ENCODE results near the gene EFNA4. TPM values are rescaled to one million over a fixed set of nuclear protein-coding genes. Genes with fewer than 3 reads are reported as not detected.

EFNA4 gene
- total and polyA plus RNA-seq, 2 of the 4 experiments (the other 2 are of a cell fraction): 3.8 to 11.8 TPM

DNA sequence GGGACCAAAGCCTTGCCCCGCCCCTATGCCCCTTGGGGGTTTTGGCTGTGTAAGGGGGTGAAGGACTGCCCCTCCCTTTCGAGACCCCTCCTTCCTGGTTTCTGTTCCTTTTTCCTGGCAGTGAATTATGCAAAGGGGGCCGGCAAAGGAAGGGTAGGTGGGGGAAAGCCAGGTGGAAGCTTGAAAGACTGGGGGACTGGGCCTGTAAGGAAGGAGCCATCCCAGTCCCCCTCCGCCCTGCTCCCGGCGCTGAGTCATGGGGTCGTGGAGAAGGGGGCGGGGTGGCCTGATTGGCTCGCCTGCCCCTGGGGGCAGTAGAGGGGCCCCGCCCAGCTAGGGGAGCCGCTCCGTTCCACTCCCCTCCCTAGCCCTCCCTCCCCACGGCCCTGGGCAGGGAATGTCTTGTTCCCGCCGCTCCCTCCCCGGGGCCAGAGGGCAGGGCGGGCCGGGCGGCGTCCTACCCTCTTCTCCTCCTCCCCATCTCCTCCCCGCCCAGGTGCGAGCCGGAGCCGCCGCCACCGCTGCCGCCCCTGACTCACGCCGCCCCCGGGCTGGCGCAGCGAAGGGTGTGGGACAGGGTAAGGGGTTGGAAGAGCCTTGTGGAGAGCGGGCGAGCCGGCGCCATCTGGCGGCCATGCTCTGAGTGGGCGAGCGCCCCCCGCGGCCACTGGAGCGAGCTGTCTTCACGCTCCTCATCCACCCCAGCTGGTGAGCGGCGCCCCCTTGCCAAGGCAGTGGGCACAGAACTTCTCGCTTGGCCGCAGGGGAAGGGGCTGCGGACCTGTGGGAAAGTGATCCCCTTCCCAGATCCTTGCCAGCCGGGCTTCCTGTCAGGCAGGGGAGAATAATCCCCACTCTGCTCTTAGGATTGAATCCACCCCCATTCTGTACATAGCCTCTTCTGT, 46.2 kb upstream of the EFNA4 start:
- Histone ChIP-seq H4K91ac (ENCODE audit: insufficient read depth, low read depth, low read length) (peak overlapping the region; percentile 44), H3K56ac (ENCODE audit: extremely low read depth, insufficient read depth, low read length) (no peak overlapping the region; the same call in 1 of the 2 replicates), H2BK15ac (ENCODE audit: low read depth, low read length) (no peak overlapping the region; the same call in 2 of the 3 replicates), H2AK5ac (ENCODE audit: low read depth, low read length) (peak overlapping the region; percentile 64), H3K9me1 (ENCODE audit: insufficient read depth, low read length) (0 out of 2 replicates have a peak, but pooled peaks cover 2% of the 10 kb centered on the region), H3K4ac (ENCODE audit: low read depth, low read length) (peak overlapping the region; percentile 72), H3K36me3 (ENCODE audit: control insufficient read depth, insufficient read depth, low read length) (peaks cover 22% of the 10 kb centered on the region), H2BK5ac (ENCODE audit: low read depth, low read length, poor library complexity, severe bottlenecking) (peak overlapping the region; percentile 44), H2AK9ac (replicated peaks; ENCODE audit: low read depth, low read length, poor library complexity) (peak overlapping the region; percentile 95), H3K4me2 (ENCODE audit: low read depth, low read length) (peak overlapping the region; percentile 71), H2BK120ac (ENCODE audit: low read depth, low read length) (peak overlapping the region; percentile 50; the same call in 1 of the 2 replicates), H3K9me3 (ENCODE audit: control insufficient read depth, insufficient read depth, low read length) (no peaks in the 10 kb centered on the region), H3K18ac (ENCODE audit: low read depth, low read length) (no peak overlapping the region), H4K8ac (ENCODE audit: low read depth in 2 of 2, low read length in 2 of 2) (peak overlapping the region; percentile 52 to 71; a peak in 3 of 4 replicates), H3K14ac (replicated peaks; ENCODE audit: low read depth, low read length) (peak overlapping the region; percentile 21), H3K79me1 (ENCODE audit: low read depth in 1 of 2, low read length in 2 of 2) (peaks cover 0 to 11% of the 10 kb centered on the region in 2 experiments; a peak in 1 of 4 replicates), H3K4me3 (ENCODE audit: insufficient read depth, low read depth, low read length) (peak overlapping the region; percentile 41), H3K27me3 (ENCODE audit: control insufficient read depth, insufficient read depth, low read length) (no peaks in the 10 kb centered on the region), H3K23ac (ENCODE audit: low read depth, low read length) (no peak overlapping the region), H3K9ac (ENCODE audit: low read depth, low read length) (peak overlapping the region; percentile 50), H2BK20ac (ENCODE audit: low read depth, low read length) (no peak overlapping the region), H2AFZ (replicated peaks; ENCODE audit: low read length, poor library complexity) (peak overlapping the region; percentile 91), H4K20me1 (ENCODE audit: insufficient read depth, low read length) (peaks cover 8% of the 10 kb centered on the region), H4K5ac (ENCODE audit: low read depth, low read length) (peak overlapping the region; percentile 38; the same call in 1 of the 2 replicates), H3K4me1 (ENCODE audit: control insufficient read depth, insufficient read depth, low read length) (peaks cover 6% of the 10 kb centered on the region; the same call in 1 of the 2 replicates), H3K27ac (ENCODE audit: insufficient read depth, low read length) (peak overlapping the region; percentile 41)
- ChIA-PET CTCF (interaction anchor here (1.0 to 2.3 kb wide), 7 partner anchors 10 to 48 kb away, joined by 3 to 7 read pairs (median 4); no protein-coding TSS in a partner anchor), POLR2A (ENCODE audit: unreplicated experiment) (interaction anchor here (0.6 kb wide), 1 partner anchor 61 kb away, joined by 7 read pairs; the partner anchor contains the start of gene PBXIP1)
- DNase-seq (peak; percentile 83), ATAC-seq (ENCODE audit: low read depth) (peak; percentile 94)
- no CpG with 5 or more reads among the region's 49 CpGs for WGBS, 2 experiments (ENCODE audit: extremely low coverage in 2 of 2, insufficient read length in 1 of 2)
- intact Hi-C loops (cut with micrococcal nuclease): loop anchor here (1.0 kb wide), 1 partner anchor 61 kb away; the partner anchor contains the start of gene PBXIP1
- in situ Hi-C loops (cut with MboI; ENCODE audit: low sequenced_read_pairs): no loop called here
- BruUV-seq (replicated peaks): no TSS peak
- dilution Hi-C loops (cut with HindIII; ENCODE audit: low sequenced_read_pairs, unreplicated experiment): no loop called here
- TF ChIP-seq CEBPB (IDR thresholded peaks at IDR 0.05; ENCODE audit: low read depth, low read length) (no peak), RCOR1 (IDR thresholded peaks at IDR 0.05; ENCODE audit: insufficient replicate concordance, low read length) (peak; percentile 32), RAD21 (IDR thresholded peaks at IDR 0.05; ENCODE audit: low read length) (peak; percentile 83), MXI1 (IDR thresholded peaks at IDR 0.05; ENCODE audit: borderline replicate concordance, low read depth, low read length) (peak; percentile 73; the same call in 1 of the 2 replicates), SMC3 (IDR thresholded peaks at IDR 0.05; ENCODE audit: low read depth, low read length) (peak; percentile 95), CHD1 (IDR thresholded peaks at IDR 0.05; ENCODE audit: low read depth, low read length) (no peak), MAFK (IDR thresholded peaks at IDR 0.05; ENCODE audit: low read depth, low read length) (peak; percentile 15; the same call in 1 of the 2 replicates), RFX5 (IDR thresholded peaks at IDR 0.05; ENCODE audit: low read depth, low read length) (peak; percentile 4; the same call in 1 of the 2 replicates), NFE2L2 (IDR thresholded peaks at IDR 0.05; ENCODE audit: low read depth, low read length) (no peak)
- TF ChIP-seq, protein P1, sequence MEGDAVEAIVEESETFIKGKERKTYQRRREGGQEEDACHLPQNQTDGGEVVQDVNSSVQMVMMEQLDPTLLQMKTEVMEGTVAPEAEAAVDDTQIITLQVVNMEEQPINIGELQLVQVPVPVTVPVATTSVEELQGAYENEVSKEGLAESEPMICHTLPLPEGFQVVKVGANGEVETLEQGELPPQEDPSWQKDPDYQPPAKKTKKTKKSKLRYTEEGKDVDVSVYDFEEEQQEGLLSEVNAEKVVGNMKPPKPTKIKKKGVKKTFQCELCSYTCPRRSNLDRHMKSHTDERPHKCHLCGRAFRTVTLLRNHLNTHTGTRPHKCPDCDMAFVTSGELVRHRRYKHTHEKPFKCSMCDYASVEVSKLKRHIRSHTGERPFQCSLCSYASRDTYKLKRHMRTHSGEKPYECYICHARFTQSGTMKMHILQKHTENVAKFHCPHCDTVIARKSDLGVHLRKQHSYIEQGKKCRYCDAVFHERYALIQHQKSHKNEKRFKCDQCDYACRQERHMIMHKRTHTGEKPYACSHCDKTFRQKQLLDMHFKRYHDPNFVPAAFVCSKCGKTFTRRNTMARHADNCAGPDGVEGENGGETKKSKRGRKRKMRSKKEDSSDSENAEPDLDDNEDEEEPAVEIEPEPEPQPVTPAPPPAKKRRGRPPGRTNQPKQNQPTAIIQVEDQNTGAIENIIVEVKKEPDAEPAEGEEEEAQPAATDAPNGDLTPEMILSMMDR (conservative IDR thresholded peaks at IDR 0.05; ENCODE audit: low read depth, low read length): peak; percentile 100; the same call in 1 of the 2 replicates
- TF ChIP-seq, protein P2, sequence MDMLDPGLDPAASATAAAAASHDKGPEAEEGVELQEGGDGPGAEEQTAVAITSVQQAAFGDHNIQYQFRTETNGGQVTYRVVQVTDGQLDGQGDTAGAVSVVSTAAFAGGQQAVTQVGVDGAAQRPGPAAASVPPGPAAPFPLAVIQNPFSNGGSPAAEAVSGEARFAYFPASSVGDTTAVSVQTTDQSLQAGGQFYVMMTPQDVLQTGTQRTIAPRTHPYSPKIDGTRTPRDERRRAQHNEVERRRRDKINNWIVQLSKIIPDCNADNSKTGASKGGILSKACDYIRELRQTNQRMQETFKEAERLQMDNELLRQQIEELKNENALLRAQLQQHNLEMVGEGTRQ (IDR thresholded peaks at IDR 0.05; ENCODE audit: low read depth, low read length): no peak
- TF ChIP-seq, protein P3, sequence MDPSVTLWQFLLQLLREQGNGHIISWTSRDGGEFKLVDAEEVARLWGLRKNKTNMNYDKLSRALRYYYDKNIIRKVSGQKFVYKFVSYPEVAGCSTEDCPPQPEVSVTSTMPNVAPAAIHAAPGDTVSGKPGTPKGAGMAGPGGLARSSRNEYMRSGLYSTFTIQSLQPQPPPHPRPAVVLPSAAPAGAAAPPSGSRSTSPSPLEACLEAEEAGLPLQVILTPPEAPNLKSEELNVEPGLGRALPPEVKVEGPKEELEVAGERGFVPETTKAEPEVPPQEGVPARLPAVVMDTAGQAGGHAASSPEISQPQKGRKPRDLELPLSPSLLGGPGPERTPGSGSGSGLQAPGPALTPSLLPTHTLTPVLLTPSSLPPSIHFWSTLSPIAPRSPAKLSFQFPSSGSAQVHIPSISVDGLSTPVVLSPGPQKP (IDR thresholded peaks at IDR 0.05; ENCODE audit: borderline replicate concordance, low read depth, low read length): no peak
